HepG2 (cell line): ENCODE results near the gene AGR3.

Experiments
- AGO2 ChIP-seq: fragments of 200-400 bp; formaldehyde crosslinking; optimal IDR thresholded peaks from 2 replicates; pipeline ENCODE3; 2017; ENCODE audit warnings: mild to moderate bottlenecking, low read depth, low read length, moderate library complexity
- CTCF ChIP-seq: sonication (generic); formaldehyde crosslinking; IDR thresholded peaks from 2 replicates; pipeline ENCODE4 v1.5.0; 2020; ENCODE audit warnings: mild to moderate bottlenecking, missing genetic modification reagents, moderate library complexity
- E2F1 ChIP-seq: sonication (generic); formaldehyde crosslinking; IDR thresholded peaks from 2 replicates; pipeline ENCODE4 v1.5.0; 2020; ENCODE audit warnings: missing genetic modification reagents
- EZH2 ChIP-seq: conservative IDR thresholded peaks from 2 replicates; pipeline ENCODE4 v1.6.1; 2012; ENCODE audit warnings: mild to moderate bottlenecking, low read depth, low read length, moderate library complexity
- POLR2A ChIP-seq, 2 experiments: IDR thresholded peaks; 2 replicates each; pipeline ENCODE4 v1.6.1; 2011; ENCODE audit warnings: low read depth in 2 of 2, low read length in 2 of 2, mild to moderate bottlenecking in 1 of 2, moderate library complexity in 1 of 2; ENCODE audit not compliant: insufficient read depth in 1 of 2
- SP1 ChIP-seq, 2 experiments: fragments of 450-650 bp in 1 of 2; sonication (generic) in 1 of 2; formaldehyde crosslinking in 1 of 2; IDR thresholded peaks; 2 replicates each; pipeline versions ENCODE4 v1.4.0 to v1.6.1; 2016 to 2020; ENCODE audit warnings: missing genetic modification reagents in 1 of 2
- THAP7 ChIP-seq: sonication (generic); formaldehyde crosslinking; IDR thresholded peaks from 2 replicates; pipeline ENCODE4 v1.8.1; 2023; ENCODE audit warnings: mild to moderate bottlenecking, missing genetic modification reagents
- ZSCAN29 ChIP-seq: sonication (generic); formaldehyde crosslinking; conservative IDR thresholded peaks from 2 replicates; pipeline ENCODE4 v1.4.0; 2020; ENCODE audit warnings: mild to moderate bottlenecking, missing genetic modification reagents

GRCh38 chr7:16929146-16929762, 47.5 kb upstream of the AGR3 start:
- TF ChIP-seq CTCF (CRISPR knock-in tag) (no peak), THAP7 (CRISPR knock-in tag) (no peak), ZSCAN29 (CRISPR knock-in tag) (no peak), EZH2 (no peak), E2F1 (no peak), SP1 (IDR thresholded peaks at IDR 0.05) (no peak), SP1 (CRISPR knock-in tag; IDR thresholded peaks at IDR 0.05) (no peak), AGO2 (no peak), POLR2A (IDR thresholded peaks at IDR 0.05; ENCODE audit: insufficient read depth in 1 of 2, low read depth in 2 of 2, low read length in 2 of 2) (no peak)
